GM18508 (cell line): Measurements from ENCODE around the gene ANO5.

Experiments used
- ATAC-seq: cut with Tn5 transposase; IDR thresholded peaks from one replicate; pipeline ENCODE4 v1.9.1; 2021; ENCODE audit warnings: moderate number of reproducible peaks; ENCODE audit not compliant: insufficient read depth, unreplicated experiment

The ANO5 gene

GRCh38 chr11:22192642-22193347, at the start of gene ANO5:
TSS of gene ANO5 (plus strand) at chr11:22193085. CDS start at chr11:22193493, 408 bp downstream.
- no peak for ATAC-seq

GRCh38 chr11:22151649-22152197, 41.2 kb upstream of the ANO5 start:
- no peak for ATAC-seq

GRCh38 chr11:22157531-22157930, 35.4 kb upstream of the ANO5 start:
- no peak for ATAC-seq

GRCh38 chr11:22161489-22161888, 31.4 kb upstream of the ANO5 start:
- no peak for ATAC-seq

- ATAC-seq, result no peak
Observed at GRCh38 chr11:22162756-22163155, 30.1 kb upstream of the ANO5 start.

- ATAC-seq, result peak; percentile 71
Observed at GRCh38 chr11:22163394-22163797, 29.5 kb upstream of the ANO5 start.

GRCh38 chr11:22165087-22165486, 27.8 kb upstream of the ANO5 start:
- no peak for ATAC-seq

- ATAC-seq, result no peak
Observed at GRCh38 chr11:22165759-22166513, 26.9 kb upstream of the ANO5 start.

GRCh38 chr11:22169833-22170232, 23.1 kb upstream of the ANO5 start:
- no peak for ATAC-seq

- ATAC-seq, result no peak
Observed at GRCh38 chr11:22173532-22173931, 19.4 kb upstream of the ANO5 start.

GRCh38 chr11:22177186-22177585, 15.7 kb upstream of the ANO5 start:
- no peak for ATAC-seq

GRCh38 chr11:22179626-22180025, 13.3 kb upstream of the ANO5 start:
- ATAC-seq, result no peak

- ATAC-seq, result no peak
Observed at GRCh38 chr11:22180131-22180530, 12.8 kb upstream of the ANO5 start.

- ATAC-seq, result no peak
Observed at GRCh38 chr11:22189660-22190059, 3.2 kb upstream of the ANO5 start.

GRCh38 chr11:22190827-22191463, 1.9 kb upstream of the ANO5 start:
- peak; percentile 45 for ATAC-seq

GRCh38 chr11:22192289-22192641, 620 bp upstream of the ANO5 start:
- no peak for ATAC-seq

GRCh38 chr11:22193348-22194051, 615 bp downstream of the ANO5 start:
- ATAC-seq, result no peak

GRCh38 chr11:22194306-22194705, 1.4 kb downstream of the ANO5 start:
- no peak for ATAC-seq

GRCh38 chr11:22194907-22195306, 2.0 kb downstream of the ANO5 start:
- no peak for ATAC-seq

- ATAC-seq, result no peak
Observed at GRCh38 chr11:22197139-22198005, 4.5 kb downstream of the ANO5 start.
